Activated CD8-positive, alpha-beta memory T cell treated with anti-CD3 and anti-CD28 coated beads for 48 hours (primary cell): ENCODE data around the gene RUNX3.

ENCODE experiments used
- DNase-seq, 3 experiments: peaks; one replicate each; pipeline ENCODE4 v3.0.0-alpha.2; 2020; ENCODE audit warnings: low read depth in 2 of 3, low spot score in 2 of 3

The RUNX3 gene

DNA sequence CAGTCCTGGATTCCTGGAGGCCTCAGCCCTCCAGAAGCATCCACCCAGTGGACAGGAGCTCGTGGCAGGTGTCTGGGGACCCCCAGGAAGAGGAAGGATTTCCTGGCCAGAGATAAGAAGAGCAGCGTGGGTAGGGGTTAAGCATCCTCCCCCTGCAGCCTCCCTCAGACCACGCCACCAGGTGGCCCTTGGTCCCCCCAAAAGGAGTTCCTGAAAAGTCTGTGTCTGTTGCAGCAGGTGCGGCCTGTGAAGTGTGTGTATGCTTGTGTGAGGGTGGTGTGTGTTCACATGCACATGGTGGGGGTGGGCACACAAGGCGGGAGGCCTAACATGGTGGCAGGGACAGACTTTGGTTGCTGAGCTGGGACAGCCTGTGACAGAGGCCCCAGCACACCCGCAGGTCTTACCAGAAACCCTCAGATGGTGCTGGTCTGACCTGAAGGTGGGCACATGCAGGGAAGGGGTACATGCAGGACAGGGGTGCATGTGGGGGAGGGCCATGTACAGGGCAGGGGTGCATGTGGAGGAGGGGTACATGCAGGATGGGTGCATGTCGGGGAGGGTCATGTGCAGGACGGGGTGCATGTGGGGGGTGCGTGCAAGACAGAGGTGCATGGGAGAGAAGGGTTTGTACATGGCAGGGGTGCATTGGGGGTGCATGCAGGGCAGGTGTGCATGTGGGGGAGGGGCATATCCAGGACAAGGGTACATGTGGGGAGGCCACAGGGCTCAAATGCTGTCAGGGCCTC lies 18.2 kb upstream of the RUNX3 start:
- DNase-seq = no peak

DNA sequence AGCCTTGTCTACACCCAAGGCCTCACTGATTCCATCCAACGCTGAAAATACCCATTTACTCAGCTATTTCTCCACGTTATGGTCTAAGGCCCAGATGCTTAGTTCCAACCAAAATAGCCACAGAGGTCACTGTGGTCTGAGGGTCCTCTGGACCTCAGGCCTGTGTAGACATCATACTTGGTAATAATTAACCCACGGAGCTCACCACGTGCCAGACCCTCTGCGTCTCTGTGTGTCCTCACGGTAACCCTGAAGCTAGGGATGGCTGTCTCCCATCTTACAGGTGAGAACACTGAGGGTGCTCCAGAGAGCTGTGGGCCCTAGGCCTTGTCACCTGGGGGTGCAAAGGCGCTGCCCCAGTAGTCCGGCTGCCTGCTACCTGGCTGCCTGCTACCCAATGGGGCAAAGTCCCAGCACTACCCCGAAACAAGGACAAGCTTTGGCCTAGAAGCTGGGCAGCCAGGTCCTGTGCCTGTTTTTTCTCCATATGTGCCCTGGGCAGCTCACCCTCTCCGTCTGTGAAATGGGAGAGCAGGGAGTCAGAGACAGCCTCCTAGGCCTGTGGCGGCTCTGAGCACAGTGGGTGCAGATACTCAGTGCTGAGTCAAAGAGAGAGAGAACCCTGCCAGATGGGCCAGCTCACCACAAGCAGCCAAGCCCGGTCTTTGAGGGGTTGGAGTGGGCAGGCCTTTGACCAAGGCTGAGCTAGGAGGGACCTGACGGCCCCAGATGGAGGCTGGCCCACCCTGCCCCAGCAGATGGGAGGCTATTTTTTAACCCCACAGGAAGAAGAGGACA lies 17.0 kb upstream of the RUNX3 start:
- DNase-seq = no peak

DNA sequence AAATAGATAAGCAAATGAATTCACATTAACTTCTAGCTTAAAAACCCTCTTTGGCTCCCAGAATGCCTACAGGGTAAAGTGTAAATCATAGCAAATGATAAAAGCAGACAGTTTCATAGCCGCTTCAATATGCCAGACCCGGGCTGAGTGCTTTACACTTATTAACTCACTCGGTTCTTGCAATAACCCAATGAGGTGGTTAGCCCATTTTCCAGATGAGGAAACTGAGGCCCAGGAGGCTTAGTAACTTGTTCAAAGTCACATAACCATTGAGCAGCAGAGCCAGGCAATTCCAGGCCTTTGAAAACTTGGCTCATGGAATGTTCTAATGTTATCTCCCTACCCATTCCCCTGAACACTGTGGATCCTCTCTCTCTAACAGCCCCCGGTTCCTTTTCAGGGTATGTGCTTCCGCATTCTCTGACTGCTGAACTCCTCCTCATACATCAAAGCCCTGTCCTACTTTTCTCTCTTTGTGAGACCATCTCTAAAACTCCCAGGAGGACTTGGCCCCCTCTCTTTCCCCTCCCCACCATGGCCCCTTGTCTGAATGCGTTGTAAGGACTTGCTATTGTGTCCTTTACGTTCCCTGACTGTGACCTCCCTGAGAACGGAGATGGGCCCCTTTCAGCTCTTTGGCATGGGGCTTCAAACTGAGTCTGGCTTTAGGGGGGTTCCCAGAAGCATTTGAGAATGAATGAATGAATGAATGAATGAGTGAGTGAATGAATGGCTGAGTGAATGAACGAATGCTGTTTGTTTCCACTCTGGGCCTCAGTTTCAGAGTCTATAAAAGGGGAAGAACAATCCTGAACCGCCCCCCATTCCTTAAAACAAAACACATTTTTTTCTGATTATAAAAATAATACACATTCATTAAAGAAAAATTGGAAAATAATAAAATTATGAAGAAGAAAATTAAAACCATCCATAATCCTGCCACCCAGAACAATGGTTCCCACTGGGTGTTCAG lies 15.6 kb upstream of the RUNX3 start:
- DNase-seq = no peak

DNA sequence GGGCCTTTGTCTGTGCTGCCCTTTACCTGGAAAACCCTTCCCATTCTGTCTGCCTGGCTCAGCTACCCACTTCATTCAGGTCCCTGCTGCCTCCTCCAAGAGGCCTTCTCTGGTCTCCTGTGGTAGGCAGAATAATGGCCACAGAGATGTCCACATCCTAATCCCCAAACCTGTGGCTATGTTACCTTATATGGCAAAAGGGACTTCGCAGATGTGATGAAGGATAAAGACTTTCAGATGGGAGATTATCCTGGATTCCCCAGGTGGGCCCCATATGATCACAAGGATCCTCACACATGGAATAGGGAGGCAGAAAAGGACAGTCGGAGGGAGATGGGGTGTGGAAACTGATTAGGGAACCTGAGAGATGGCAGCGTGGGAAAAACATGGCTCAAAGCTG lies 14.2 kb upstream of the RUNX3 start:
- no peak for DNase-seq

DNA sequence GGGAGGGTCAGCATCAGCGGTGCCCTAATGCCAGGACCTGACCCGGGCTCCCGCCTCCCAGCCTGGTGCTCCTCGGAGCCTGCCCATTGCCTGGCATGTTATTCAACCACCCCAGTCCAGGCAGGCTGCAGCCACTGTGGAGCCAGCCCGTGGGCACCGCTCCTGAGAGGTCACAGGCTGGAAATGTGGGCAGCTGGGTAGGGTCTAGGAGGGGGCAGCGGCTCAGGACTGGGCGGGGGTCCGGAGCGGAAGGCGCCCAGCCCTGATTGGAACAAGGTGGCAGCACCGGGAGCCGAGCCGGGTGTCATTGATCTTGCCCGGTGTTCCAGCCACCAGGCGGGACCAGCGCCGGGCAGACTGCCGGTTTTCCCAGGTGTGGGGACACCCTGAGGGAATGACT lies 12.7 kb upstream of the RUNX3 start:
- no peak for DNase-seq

DNA sequence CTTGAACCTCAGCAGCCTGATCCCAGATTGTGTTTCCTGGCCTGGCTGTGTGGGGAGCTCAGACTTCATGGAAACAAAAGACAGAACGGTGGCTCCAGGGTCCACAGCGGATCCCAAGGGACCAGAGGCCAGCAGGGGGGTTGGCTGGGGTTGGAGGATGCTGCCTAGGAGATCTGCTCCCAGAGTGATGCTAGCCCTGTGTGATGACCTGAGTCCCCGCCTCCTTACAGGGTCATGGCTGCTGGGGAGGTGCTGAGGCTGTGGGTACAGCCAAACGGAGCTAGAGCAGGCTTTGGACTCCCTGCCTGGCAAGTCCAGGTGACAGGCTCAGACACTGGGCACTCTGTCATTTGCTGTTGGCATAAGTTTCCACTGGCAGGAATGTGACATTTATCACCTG lies 11.5 kb upstream of the RUNX3 start:
- no peak for DNase-seq

DNA sequence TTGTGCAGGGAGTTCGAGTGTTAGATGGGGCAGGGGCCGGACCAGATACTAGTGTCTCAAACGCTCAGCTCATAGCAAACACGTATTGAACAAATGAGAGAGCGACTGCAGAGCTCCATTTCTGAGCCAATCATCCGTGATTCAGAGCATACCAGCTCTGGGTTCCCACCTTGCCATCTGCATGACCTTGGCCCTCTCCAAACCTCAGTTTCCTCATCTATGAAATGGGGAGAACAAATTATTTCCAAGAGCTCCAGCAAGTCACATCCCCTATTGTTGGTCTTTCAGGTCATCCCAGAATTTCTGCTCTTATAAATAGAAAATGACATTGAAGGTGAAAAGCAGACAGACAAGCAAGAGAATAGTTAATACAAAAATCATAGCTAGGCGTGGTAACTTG lies 10.2 kb upstream of the RUNX3 start:
- DNase-seq = no peak

DNA sequence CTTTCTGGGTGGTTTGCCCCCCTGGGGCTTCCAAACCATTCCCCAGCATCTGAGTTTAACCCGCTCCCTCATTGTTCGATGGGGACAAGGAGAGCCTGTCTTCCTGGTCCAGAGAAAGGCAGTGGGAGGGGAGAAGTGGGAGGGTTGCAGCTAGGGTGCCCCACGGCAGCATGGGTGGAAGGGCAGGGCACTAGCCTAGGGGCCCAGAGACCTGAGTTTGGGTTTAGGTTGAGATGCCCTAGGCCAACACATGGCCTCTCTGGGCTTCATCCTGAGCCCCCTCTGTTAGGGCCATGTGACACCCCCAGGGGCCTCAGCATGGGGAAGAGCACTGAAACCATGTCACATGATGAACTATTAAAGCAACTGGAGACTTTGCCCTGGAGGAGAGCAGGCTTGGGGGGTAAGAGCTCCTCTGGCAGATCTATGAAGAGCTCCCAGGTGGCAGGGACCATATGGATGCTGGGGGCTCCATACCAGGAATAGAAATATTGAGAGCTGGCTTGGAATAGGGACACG lies 9.7 kb upstream of the RUNX3 start:
- DNase-seq = no peak

DNA sequence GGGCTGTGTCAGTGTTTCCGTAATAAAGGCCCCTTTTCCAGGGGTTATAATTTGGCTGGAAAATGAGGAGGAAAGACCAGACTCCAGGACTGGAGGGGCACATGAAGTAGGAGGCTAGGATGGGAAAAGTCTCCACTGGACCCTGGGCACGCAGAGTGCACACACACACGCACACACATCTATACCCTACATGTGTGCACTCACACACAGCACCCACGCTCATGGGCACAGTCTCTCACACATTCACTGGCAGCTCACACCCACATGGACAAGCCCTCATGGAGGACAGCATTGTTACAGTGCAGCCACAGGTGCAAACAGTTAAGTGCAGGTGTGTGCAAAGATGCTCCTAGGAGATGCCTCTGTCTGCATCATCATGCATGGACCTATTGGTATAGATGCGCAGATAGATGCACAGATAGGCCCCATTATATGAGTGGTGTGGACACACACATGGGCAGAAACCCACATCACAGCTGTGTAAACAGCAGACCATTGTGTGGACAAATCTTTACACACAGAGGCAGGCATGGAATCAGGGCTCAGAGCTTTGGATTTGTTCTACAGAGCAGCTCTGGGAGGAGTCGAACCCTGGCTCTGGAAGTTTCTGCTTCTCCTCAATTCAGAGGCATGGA lies 9.1 kb upstream of the RUNX3 start:
- no peak for DNase-seq

DNA sequence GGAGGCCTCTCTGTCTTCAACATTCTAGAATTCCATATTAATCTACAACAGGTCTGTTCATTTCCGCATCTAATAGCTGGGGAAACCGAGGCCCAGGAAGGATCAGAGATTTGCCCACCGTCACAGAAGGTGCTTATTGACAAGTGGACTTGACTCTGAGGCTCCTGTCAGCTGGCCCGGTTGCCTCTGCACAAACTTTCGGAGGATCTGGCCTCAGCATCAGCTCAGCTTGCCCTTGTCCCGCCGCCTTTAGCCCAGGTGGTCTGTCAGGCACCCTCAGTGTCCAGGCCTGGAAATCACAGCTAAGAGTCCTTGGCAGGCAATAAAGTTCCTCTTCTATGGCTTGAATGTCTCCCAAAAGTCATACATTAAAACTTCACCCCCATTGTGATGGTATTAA lies 8.2 kb upstream of the RUNX3 start:
- no peak for DNase-seq

DNA sequence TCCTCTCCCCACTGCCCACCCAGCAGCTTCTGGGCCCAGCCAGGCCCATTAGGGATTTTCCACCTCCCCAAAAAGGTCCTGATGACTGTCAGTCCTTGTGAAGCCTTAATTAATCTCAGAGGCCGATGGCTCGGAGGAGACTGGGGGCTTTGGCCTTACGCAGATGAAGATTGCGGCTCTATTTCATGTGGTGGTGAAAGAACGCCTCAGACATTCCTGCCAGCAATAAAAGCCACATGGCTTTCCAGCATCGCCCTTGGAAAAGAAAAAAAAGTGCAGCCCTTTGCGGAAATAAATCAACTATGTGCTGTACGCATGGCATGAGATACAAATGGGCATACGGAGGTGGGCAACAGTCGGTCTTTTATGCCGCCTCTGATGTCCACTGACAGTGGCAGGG lies 6.6 kb upstream of the RUNX3 start:
- DNase-seq = no peak

DNA sequence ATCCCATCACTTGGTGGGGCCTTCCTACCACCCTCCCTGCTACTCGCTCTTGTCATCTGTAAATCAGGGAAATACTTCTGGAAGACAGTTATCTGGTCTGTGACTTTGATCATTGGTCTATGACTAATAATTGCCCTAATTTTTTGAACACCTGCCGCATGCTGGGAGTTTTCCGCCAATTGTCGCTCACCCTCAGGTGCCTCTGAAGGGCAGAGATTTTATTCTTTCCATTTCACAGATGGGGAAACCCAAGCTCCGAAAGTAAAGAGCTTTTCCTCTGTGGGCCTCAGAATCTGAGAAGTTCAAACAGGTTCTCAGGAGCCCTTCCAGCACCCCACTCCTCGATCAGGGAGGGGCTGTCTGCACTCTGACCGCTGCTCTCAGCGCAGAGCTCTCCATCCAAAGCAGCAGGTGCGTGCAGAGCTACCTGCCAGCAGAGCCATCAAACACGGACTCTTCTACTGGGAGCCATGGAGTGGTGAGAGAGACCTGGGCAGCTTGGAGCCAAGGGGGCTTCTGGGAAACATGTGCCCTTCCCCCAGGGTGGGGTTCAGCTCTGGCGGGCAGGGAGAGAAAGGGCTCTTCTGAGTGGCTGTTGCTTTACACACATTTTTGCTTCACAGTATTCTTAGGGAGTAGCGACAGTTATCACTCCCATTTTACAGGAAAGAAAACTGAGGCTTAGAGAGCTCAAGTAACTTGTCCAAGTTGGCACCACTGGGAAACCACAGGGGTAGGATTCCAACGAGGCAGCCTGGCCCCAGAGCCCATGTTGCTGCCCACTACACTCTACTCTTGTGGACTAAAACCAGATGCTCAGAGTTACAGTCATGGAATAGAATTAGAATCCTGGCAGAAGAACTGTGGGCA lies 5.8 kb upstream of the RUNX3 start:
- no peak for DNase-seq

DNA sequence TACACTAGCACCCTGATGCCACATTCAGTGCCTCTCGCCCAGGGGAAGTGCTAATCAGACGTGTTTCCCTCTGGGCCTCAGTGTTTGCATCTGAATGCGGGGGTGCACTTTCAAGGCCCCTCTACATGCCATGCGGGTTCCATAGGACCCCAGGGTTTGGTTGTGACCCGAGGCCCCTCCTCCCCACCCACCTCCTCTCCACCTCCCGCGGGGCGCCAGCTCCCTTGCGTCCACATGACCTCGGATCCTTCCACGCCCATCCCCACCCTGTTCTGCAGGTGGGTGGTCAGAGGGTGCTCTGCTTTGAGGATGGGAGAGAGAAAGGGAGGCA lies 5.1 kb upstream of the RUNX3 start:
- no peak for DNase-seq

DNA sequence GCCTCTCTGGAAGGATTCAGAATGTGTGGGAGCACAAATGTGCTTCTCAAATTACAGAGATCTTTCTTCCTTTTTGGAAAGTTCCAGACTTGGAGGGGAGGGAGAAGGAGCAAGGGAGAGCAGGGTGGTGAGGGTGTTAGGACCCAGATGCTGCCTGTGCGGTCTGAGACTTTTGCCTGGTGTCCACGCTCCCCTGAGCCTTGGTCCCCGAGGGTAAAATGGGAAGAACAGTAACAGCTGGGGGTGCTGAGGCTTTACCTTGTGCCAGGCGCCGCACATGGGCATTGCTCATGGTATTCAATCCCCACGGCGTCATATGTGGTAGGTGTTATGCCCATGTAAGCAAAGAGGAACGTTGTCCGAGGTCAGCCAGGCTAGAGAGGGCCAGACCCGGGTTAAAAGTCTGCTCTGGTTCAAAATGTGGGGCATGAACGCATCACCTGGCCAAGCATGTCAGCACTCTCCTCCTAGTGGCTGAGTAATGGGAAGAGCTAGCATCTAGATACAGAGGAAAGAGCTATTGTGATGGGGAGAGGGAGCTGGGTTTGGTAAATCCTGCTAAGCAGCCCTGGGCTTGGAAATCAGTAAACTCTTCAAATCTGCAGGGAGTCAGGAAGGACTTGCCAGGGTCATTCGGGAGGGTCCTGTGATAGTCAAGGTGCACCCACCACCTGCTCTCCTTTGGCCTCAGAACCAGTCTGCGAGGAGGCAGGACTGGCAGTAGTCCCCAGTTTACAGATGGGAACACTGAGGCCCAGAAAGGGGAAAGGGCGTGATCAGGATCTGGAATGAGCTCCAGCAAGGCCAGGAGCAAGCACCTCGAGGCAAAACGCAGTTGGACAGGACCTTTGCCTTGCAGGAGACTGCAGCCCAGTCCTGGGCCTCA lies 4.5 kb upstream of the RUNX3 start:
- no peak for DNase-seq

DNA sequence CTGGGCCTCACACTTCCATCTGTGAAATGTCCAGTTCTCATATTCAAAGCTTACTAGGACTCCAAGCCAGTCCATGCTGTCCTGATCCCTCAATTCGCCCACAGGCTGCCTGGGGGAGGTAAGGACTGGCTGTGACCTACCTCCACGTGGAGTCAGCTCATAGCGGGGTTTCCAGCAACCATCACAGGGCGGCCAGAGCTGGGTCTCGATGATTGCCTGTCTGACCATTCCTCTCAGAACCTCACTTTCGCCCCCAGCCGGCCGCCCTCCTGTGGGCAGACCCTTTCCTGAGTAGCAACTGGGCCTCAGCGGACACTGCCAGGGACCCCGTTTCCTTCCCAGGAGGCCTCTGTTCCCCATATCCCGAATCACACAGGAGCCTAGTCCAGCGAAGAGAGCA lies 3.4 kb upstream of the RUNX3 start:
- no peak for DNase-seq

DNA sequence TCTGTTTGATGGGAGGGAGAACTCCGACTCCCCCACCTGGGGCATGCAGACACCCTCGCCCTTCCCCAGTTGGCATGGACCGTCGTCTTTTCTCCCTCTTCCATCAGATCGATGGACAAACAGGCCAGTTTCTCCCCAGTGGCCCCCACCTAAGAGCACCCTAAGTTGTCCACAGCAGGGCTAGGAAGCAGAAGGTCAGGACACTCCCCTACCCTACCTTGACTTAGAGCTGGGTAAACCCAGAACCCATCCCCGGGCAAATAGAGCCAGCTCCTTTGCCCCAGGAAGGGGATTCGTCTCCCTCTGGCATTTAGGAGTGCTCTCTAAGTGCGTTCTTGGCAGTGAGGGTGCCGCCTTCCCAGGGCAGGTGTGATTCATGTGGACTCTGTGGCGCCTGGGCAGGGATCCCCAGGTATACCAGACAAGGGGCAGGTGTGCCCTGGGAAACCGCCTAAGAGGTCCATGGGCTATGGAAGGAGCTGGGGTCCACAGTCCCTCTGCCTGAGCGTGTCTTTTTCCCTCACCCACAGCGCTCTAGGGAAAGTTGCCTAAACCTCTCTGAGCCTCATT lies 2.7 kb upstream of the RUNX3 start:
- DNase-seq = no peak

DNA sequence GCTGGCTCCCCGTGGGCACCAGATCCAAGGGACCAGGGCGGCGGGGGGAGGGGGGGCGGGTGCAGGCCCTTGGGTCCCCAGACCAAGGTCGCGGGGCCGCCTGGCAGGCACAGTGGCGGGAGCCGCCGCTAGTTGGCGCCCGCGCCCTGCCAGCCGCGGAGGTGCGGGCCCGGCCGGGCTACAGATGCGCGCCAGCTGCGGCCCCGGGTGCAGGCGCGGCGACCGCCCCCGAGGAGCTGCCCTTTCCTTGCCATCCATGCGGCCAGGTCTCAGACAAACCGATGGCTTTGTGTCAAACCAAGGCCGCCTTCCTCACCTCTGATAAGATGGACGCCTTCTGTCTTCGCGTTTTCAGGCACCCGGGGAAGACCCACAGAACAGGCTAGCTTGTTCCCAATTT lies 2.2 kb upstream of the RUNX3 start:
- DNase-seq = peak in 1 of 3 experiments; percentile 62

DNA sequence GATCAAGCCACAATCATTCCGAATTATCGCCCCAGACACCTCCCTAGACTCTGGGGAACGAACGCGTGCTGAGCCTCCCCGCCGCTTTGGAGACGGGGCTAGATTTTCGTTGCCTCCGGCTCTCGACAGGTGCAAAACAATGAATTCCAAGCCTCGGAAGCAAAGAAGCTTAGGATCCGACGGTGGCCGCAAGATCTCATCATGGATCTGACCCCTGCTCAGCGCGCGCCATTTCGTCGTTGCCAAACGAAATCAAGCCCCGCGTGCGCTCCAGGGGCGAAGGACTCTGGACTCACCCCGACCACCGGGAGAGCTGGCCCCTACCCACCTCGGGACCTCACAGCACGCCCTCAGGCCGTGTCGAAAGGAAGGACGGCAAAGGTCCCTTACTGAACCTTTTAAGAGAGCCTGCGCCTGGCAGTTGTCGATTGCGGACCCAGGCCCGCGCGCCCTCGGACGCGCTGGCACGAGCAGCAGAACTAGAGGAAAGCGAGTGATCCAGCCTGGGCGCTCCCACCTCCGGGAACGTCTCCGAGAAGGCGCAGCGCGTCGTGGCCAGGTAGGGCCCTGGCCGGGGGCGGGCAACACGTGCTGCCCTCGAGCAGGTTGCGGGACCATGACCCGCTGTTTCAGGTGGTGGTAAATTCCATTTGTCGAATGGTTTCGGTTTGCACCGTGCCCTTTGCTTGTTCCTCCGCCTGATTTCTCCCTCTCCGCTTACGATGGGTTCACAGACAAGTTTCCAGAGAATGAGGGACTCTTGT lies 1.6 kb upstream of the RUNX3 start:
- no peak for DNase-seq
